ENCODE measurements around the gene AMDHD2. TPM values are rescaled to one million over a fixed set of nuclear protein-coding genes. Genes with fewer than 3 reads are reported as not detected.
A peak's percentile ranks its signal among the peaks of the same experiment; 100 is the strongest.
"Not testable (repeated sequence)": the region's sequence is repeated elsewhere in the genome, so short reads cannot be mapped to it uniquely, and the experiment has no call there.

AMDHD2 gene
- total RNA-seq, 2 experiments from 2014 or later = 45.8 to 60.7 TPM

GRCh38 chr16:2475413-2476344 is 44.5 kb upstream of the AMDHD2 start:
- POLR2A ChIA-PET = no interaction called here

GRCh38 chr16:2476345-2476720 is 43.8 kb upstream of the AMDHD2 start:
- Mint-ChIP-seq H3K4me1 (peaks cover 9% of the 10 kb centered on the region), H3K9me3 (no peaks in the 10 kb centered on the region), H3K27ac (no peak overlapping the region), H3K36me3 (ENCODE audit: low read depth) (no peaks in the 10 kb centered on the region), H3K4me3 (peak overlapping the region; percentile 53), H3K27me3 (peaks cover 13% of the 10 kb centered on the region)
- CTCF ChIA-PET = interaction anchor here (1.9 kb wide), 1 partner anchor 13 kb away, joined by 6 read pairs; no protein-coding TSS in a partner anchor
- POLR2A ChIA-PET = no interaction called here
- no peak for DNase-seq

More at GRCh38 chr16:2475413-2476344, 44.5 kb upstream of the AMDHD2 start:
- no peaks in the 10 kb centered on the region for H3K9me3 Mint-ChIP-seq
- H3K27ac Mint-ChIP-seq = no peak overlapping the region
- DNase-seq = peak; percentile 34
- peaks cover 9% of the 10 kb centered on the region for H3K4me1 Mint-ChIP-seq
- peaks cover 13% of the 10 kb centered on the region for H3K27me3 Mint-ChIP-seq
- no peaks in the 10 kb centered on the region for H3K36me3 Mint-ChIP-seq (ENCODE audit: low read depth)
- CTCF ChIA-PET = interaction anchor here (0.7 to 1.4 kb wide), 3 partner anchors 13 to 35 kb away, joined by 3 to 6 read pairs (median 4); no protein-coding TSS in a partner anchor
- H3K4me3 Mint-ChIP-seq = peak overlapping the region; percentile 58

- DNase-seq = no peak
- POLR2A ChIA-PET = no interaction called here
- H3K27ac Mint-ChIP-seq = no peak overlapping the region
- H3K4me1 Mint-ChIP-seq = peaks cover 9% of the 10 kb centered on the region
- H3K9me3 Mint-ChIP-seq = no peaks in the 10 kb centered on the region
- H3K4me3 Mint-ChIP-seq = peak overlapping the region; percentile 53
- no peaks in the 10 kb centered on the region for H3K36me3 Mint-ChIP-seq (ENCODE audit: low read depth)
- peaks cover 13% of the 10 kb centered on the region for H3K27me3 Mint-ChIP-seq
- CTCF ChIA-PET = interaction anchor here (1.5 to 1.9 kb wide), 3 partner anchors 8 to 12 kb away, joined by 3 to 6 read pairs (median 4); no protein-coding TSS in a partner anchor
These were observed 43.4 kb upstream of the AMDHD2 start for GRCh38 chr16:2476741-2477140.

- H3K27ac Mint-ChIP-seq = no peak overlapping the region
- ChIA-PET CTCF (interaction anchor here (1.0 to 2.0 kb wide), 5 partner anchors 9 to 24 kb away, joined by 3 to 6 read pairs (median 4); no protein-coding TSS in a partner anchor), POLR2A (no interaction called here)
- no peaks in the 10 kb centered on the region for H3K9me3 Mint-ChIP-seq
- H3K4me1 Mint-ChIP-seq = peaks cover 9% of the 10 kb centered on the region
- H3K36me3 Mint-ChIP-seq (ENCODE audit: low read depth) = no peaks in the 10 kb centered on the region
- DNase-seq = no peak
- H3K4me3 Mint-ChIP-seq = no peak overlapping the region
- H3K27me3 Mint-ChIP-seq = peaks cover 13% of the 10 kb centered on the region
These were observed 42.8 kb upstream of the AMDHD2 start for GRCh38 chr16:2477327-2477726.

GRCh38 chr16:2478279-2478678 is 41.9 kb upstream of the AMDHD2 start:
- Mint-ChIP-seq H3K4me3 (no peak overlapping the region), H3K27ac (no peak overlapping the region), H3K27me3 (peaks cover 7% of the 10 kb centered on the region), H3K9me3 (no peaks in the 10 kb centered on the region), H3K4me1 (peaks cover 9% of the 10 kb centered on the region), H3K36me3 (ENCODE audit: low read depth) (no peaks in the 10 kb centered on the region)
- DNase-seq = no peak
- ChIA-PET POLR2A (no interaction called here), CTCF (interaction anchor here (1.0 to 2.0 kb wide), 5 partner anchors 8 to 23 kb away, joined by 3 to 6 read pairs (median 4); no protein-coding TSS in a partner anchor)

GRCh38 chr16:2479996-2480395 is 40.2 kb upstream of the AMDHD2 start:
- not testable (repeated sequence) for H3K9me3 Mint-ChIP-seq, H3K4me3 Mint-ChIP-seq, H3K27me3 Mint-ChIP-seq

GRCh38 chr16:2480948-2481347 is 39.2 kb upstream of the AMDHD2 start:
- H3K9me3 Mint-ChIP-seq = no peaks in the 10 kb centered on the region
- CTCF ChIA-PET = no interaction called here
- POLR2A ChIA-PET = no interaction called here
- peaks cover 7% of the 10 kb centered on the region for H3K4me1 Mint-ChIP-seq
- H3K4me3 Mint-ChIP-seq = no peak overlapping the region
- no peak overlapping the region for H3K27ac Mint-ChIP-seq
- peaks cover 5% of the 10 kb centered on the region for H3K27me3 Mint-ChIP-seq
- DNase-seq = no peak
- H3K36me3 Mint-ChIP-seq (ENCODE audit: low read depth) = no peaks in the 10 kb centered on the region

More at GRCh38 chr16:2479996-2480395, 40.2 kb upstream of the AMDHD2 start:
- H3K27ac Mint-ChIP-seq; H3K4me1 Mint-ChIP-seq; POLR2A ChIA-PET; H3K36me3 Mint-ChIP-seq (ENCODE audit: low read depth); CTCF ChIA-PET; DNase-seq: not testable (repeated sequence)

- H3K4me3 Mint-ChIP-seq = no peak overlapping the region
- DNase-seq = no peak
- peaks cover 3% of the 10 kb centered on the region for H3K27me3 Mint-ChIP-seq
- H3K9me3 Mint-ChIP-seq = no peaks in the 10 kb centered on the region
- POLR2A ChIA-PET = no interaction called here
- H3K36me3 Mint-ChIP-seq (ENCODE audit: low read depth) = no peaks in the 10 kb centered on the region
- CTCF ChIA-PET = interaction anchor here (0.5 to 1.1 kb wide), 2 partner anchors 88 to 287 kb away, joined by 3 to 4 read pairs; no protein-coding TSS in a partner anchor
- H3K4me1 Mint-ChIP-seq = peaks cover 2% of the 10 kb centered on the region
- no peak overlapping the region for H3K27ac Mint-ChIP-seq
These were observed 38.5 kb upstream of the AMDHD2 start for GRCh38 chr16:2481676-2482075.

- H3K4me3 Mint-ChIP-seq = no peak overlapping the region
- no peak for DNase-seq
- H3K27ac Mint-ChIP-seq = no peak overlapping the region
- ChIA-PET POLR2A (no interaction called here), CTCF (interaction anchor here (0.5 to 1.1 kb wide), 2 partner anchors 89 to 287 kb away, joined by 3 to 4 read pairs; no protein-coding TSS in a partner anchor)
- H3K27me3 Mint-ChIP-seq = no peaks in the 10 kb centered on the region
- peaks cover 8% of the 10 kb centered on the region for H3K4me1 Mint-ChIP-seq
- H3K9me3 Mint-ChIP-seq = no peaks in the 10 kb centered on the region
- H3K36me3 Mint-ChIP-seq (ENCODE audit: low read depth) = no peaks in the 10 kb centered on the region
These were observed 37.9 kb upstream of the AMDHD2 start for GRCh38 chr16:2482249-2482648.

- Mint-ChIP-seq H3K36me3 (ENCODE audit: low read depth) (no peaks in the 10 kb centered on the region), H3K27ac (no peak overlapping the region)
- CTCF ChIA-PET = interaction anchor here (0.8 to 1.3 kb wide), 3 partner anchors 9 to 209 kb away, joined by 3 read pairs; partner anchors contain the start of gene TEDC2
These were observed 37.2 kb upstream of the AMDHD2 start for GRCh38 chr16:2482708-2483534.

GRCh38 chr16:2483939-2484897 is 36.0 kb upstream of the AMDHD2 start:
- Mint-ChIP-seq H3K9me3 (no peaks in the 10 kb centered on the region), H3K27me3 (no peaks in the 10 kb centered on the region), H3K4me3 (no peak overlapping the region), H3K4me1 (peaks cover 15% of the 10 kb centered on the region), H3K36me3 (ENCODE audit: low read depth) (no peaks in the 10 kb centered on the region), H3K27ac (no peak overlapping the region)
- POLR2A ChIA-PET = no interaction called here
- CTCF ChIA-PET = interaction anchor here (1.1 to 1.3 kb wide), 2 partner anchors 24 to 210 kb away, joined by 3 read pairs; partner anchors contain the start of gene TEDC2
- DNase-seq = no peak

More at GRCh38 chr16:2482708-2483534, 37.2 kb upstream of the AMDHD2 start:
- Mint-ChIP-seq H3K9me3 (no peaks in the 10 kb centered on the region), H3K27me3 (no peaks in the 10 kb centered on the region), H3K4me1 (peaks cover 13% of the 10 kb centered on the region), H3K4me3 (no peak overlapping the region)
- DNase-seq = no peak
- POLR2A ChIA-PET = no interaction called here

Data from activated CD4-positive, alpha-beta T cell treated with anti-CD3 and anti-CD28 coated beads, Interleukin-2, amount 10 ng/mL, durations not matched to agents 7 days and 5 days (primary cell).